Neuronal stem cell (in vitro differentiated cells): ENCODE measurements around the gene KLHDC10.

Source experiments
- DNase-seq: peaks from one replicate; pipeline ENCODE4 v3.0.0-alpha.2; 2013; ENCODE audit warnings: low spot score
- H2AFZ ChIP-seq: one replicate; pipeline ENCODE4 v1.6.1; 2013; ENCODE audit warnings: mild to moderate bottlenecking, low read length, inconsistent platforms
- H2AK5ac ChIP-seq: 2 replicates; pipeline ENCODE4 v1.6.1; 2013; ENCODE audit warnings: low read depth, mild to moderate bottlenecking, inconsistent platforms, low read length, moderate library complexity, mixed read lengths
- H2BK120ac ChIP-seq: 2 replicates; pipeline ENCODE4 v1.6.1; 2013; ENCODE audit warnings: low read depth, mild to moderate bottlenecking, inconsistent platforms, low read length, moderate library complexity, mixed read lengths
- H2BK12ac ChIP-seq: one replicate; pipeline ENCODE4 v1.6.1; 2013; ENCODE audit warnings: low read length, inconsistent platforms
- H2BK15ac ChIP-seq: 2 replicates; pipeline ENCODE4 v1.6.1; 2013; ENCODE audit warnings: mild to moderate bottlenecking, low read length, inconsistent platforms, mixed read lengths
- H2BK5ac ChIP-seq: one replicate; pipeline ENCODE4 v1.6.1; 2013; ENCODE audit warnings: inconsistent platforms, mild to moderate bottlenecking, low read length, moderate library complexity
- H3K14ac ChIP-seq: one replicate; pipeline ENCODE4 v1.6.1; 2013; ENCODE audit warnings: low read length, inconsistent platforms
- H3K18ac ChIP-seq: 2 replicates; pipeline ENCODE4 v1.6.1; 2013; ENCODE audit warnings: low read length, inconsistent platforms
- H3K23ac ChIP-seq: 2 replicates; pipeline ENCODE4 v1.6.1; 2013; ENCODE audit warnings: low read depth, mild to moderate bottlenecking, mixed read lengths, low read length, inconsistent platforms; ENCODE audit not compliant: poor library complexity
- H3K27ac ChIP-seq: replicated peaks from 3 replicates; pipeline ENCODE4 v1.5.1; 2013; ENCODE audit warnings: low read length, inconsistent platforms
- H3K27me3 ChIP-seq, 3 experiments: 2 replicates each; pipeline ENCODE4 v1.6.1; 2013; ENCODE audit warnings: low read length in 3 of 3, mild to moderate bottlenecking in 2 of 3, inconsistent platforms in 1 of 3, low read depth in 1 of 3, mixed read lengths in 1 of 3, moderate library complexity in 1 of 3; ENCODE audit not compliant: control insufficient read depth in 3 of 3, insufficient read depth in 3 of 3
- H3K36me3 ChIP-seq, 2 donors: replicated peaks in 1 of 2; 2 replicates each; pipeline ENCODE4 v1.6.1; 2013; ENCODE audit warnings: low read length in 2 of 2; ENCODE audit not compliant: control insufficient read depth in 2 of 2, insufficient read depth in 2 of 2
- H3K4ac ChIP-seq: 2 replicates; pipeline ENCODE4 v1.6.1; 2013; ENCODE audit warnings: inconsistent platforms, mild to moderate bottlenecking, low read length, moderate library complexity
- H3K4me1 ChIP-seq, 2 donors: 1 replicate in 1 of 2; 2 replicates in 1 of 2; pipeline ENCODE4 v1.6.1; 2013; ENCODE audit warnings: low read length in 2 of 2, low read depth in 1 of 2; ENCODE audit not compliant: control insufficient read depth in 2 of 2, insufficient read depth in 1 of 2
- H3K4me2 ChIP-seq: one replicate; pipeline ENCODE4 v1.6.1; 2013; ENCODE audit warnings: mild to moderate bottlenecking, low read length, inconsistent platforms; ENCODE audit not compliant: insufficient read depth, poor library complexity, severe bottlenecking
- H3K4me3 ChIP-seq, 2 donors: 2 replicates each; pipeline ENCODE4 v1.5.1; 2013; ENCODE audit warnings: low read length in 2 of 2, mild to moderate bottlenecking in 2 of 2, inconsistent platforms in 1 of 2, moderate library complexity in 1 of 2
- H3K79me1 ChIP-seq: one replicate; pipeline ENCODE4 v1.6.1; 2013; ENCODE audit warnings: low read depth, mild to moderate bottlenecking, inconsistent platforms, low read length, moderate library complexity
- H3K9ac ChIP-seq: one replicate; pipeline ENCODE4 v1.6.1; 2013; ENCODE audit warnings: mild to moderate bottlenecking, low read depth, low read length, inconsistent platforms; ENCODE audit not compliant: poor library complexity
- H3K9me3 ChIP-seq, 2 donors: replicated peaks in 1 of 2; 2 replicates each; pipeline versions ENCODE3 to v1.6.1; 2013; ENCODE audit warnings: low read length in 2 of 2, mild to moderate bottlenecking in 2 of 2, inconsistent platforms in 1 of 2, low read depth in 1 of 2, mixed read lengths in 1 of 2, moderate library complexity in 1 of 2; ENCODE audit not compliant: control insufficient read depth in 2 of 2, insufficient read depth in 1 of 2
- H4K8ac ChIP-seq: one replicate; pipeline ENCODE4 v1.6.1; 2013; ENCODE audit warnings: low read depth, mild to moderate bottlenecking, inconsistent platforms, low read length, moderate library complexity
- H4K91ac ChIP-seq: one replicate; pipeline ENCODE4 v1.6.1; 2013; ENCODE audit warnings: low read length, low read depth, mild to moderate bottlenecking, inconsistent platforms; ENCODE audit not compliant: poor library complexity
- WGBS, 2 donors: extraction: QIAGEN DNeasy Blood & Tissue Kit; methylation state at CpG; one replicate each; pipeline ENCODE4 v1.1.7; 2013; ENCODE audit warnings: missing lambda C conversion rate in 2 of 2, mixed read lengths in 1 of 2; ENCODE audit not compliant: insufficient read length in 2 of 2, insufficient replicate concordance in 1 of 2; ENCODE audit errors: extremely low coverage in 2 of 2; 5-methylcytosine and 5-hydroxymethylcytosine counted together

The KLHDC10 gene

DNA sequence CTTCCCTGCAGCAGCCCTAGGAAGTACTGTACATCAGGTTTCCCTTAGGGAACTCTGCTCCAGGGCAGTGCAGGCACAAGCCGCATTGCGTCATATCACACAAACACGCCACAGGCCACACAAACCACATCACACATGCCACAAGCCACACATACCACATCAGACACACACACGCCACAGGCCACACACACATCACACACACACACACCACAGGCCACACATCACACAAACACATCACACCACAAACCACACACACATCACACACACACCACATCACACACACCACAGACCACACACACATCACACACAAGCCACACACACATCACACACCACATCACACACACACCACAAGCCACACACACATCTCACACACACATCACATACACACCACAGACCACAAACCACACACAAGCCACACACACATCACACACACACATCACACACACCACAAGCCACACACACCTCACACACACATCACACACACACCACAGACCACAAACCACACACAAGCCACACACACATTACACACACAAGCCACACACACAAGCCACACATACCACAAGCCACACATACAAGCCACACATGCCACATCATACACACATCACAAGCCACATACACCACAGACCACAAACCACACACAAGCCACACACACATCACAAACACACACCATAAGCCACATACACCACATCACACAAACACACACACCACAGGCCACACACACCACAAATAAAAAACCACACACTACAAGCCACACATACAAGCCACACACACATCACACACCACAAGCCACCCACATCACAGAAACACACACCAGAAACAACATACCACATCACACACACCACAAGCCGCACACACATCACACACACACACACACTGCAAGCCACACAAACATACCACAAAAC, 81.5 kb downstream of the KLHDC10 start:
- H3K4me3 ChIP-seq, result peak overlapping the region in 1 of 2 donors; percentile 27
- peak overlapping the region; percentile 14 for H2BK12ac ChIP-seq
- no peak for DNase-seq
- H2BK15ac ChIP-seq, result no peak overlapping the region
- H3K27me3 ChIP-seq, result no peaks in the 10 kb centered on the region
- H2AFZ ChIP-seq, result no peak overlapping the region
- no peak overlapping the region for H3K14ac ChIP-seq
- no peak overlapping the region for H2BK5ac ChIP-seq
- H3K9ac ChIP-seq, result peak overlapping the region; percentile 67
- H4K91ac ChIP-seq, result peak overlapping the region; percentile 23
- peak overlapping the region; percentile 28 for H3K4ac ChIP-seq
- peaks cover 0 to 2% of the 10 kb centered on the region in 2 donors for H3K36me3 ChIP-seq
- peak overlapping the region; percentile 48 for H3K23ac ChIP-seq
- H3K79me1 ChIP-seq, result no peaks in the 10 kb centered on the region
- H3K9me3 ChIP-seq, result peaks cover 3 to 5% of the 10 kb centered on the region in 2 donors
- no peak overlapping the region for H3K27ac ChIP-seq
- WGBS, 2 donors, result 100% methylated on average over 1 of the region's 5 CpGs; no CpG with 5 or more reads in 1 of the 2 donors
- no peak overlapping the region for H2BK120ac ChIP-seq
- H3K4me2 ChIP-seq, result no peak overlapping the region
- peaks cover 2 to 8% of the 10 kb centered on the region in 2 donors for H3K4me1 ChIP-seq
- no peak overlapping the region for H2AK5ac ChIP-seq
- no peak overlapping the region for H4K8ac ChIP-seq
- H3K18ac ChIP-seq, result no peak overlapping the region

DNA sequence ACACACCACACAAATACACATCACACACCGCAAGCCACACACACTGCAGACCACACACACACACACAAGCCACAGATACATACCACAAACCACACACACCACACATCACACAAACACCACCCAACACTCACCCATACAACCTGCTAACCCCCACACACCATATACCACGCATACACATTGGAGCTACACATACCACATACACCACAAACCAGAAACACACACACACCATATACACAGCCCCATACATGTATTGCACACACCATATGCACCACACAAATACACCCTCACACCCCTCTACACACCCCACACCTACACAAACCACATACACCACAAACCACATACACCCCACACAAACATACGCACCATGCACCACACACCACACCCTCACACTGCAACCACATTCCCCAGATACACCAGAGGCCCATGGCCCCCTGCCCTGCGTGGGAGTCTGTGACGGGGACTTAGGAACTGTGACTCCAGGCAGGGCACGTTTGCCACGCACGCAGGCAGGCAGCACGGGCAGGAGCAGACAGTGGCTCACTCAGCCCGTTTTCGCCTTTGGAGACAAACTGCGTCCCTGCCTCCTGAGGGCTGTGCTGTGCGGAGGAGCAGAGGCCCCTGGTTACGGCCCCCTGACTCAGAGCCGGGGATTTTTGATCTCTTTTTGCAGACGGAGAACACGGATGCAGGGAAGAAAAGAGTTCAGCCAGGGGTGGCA, 82.3 kb downstream of the KLHDC10 start:
- 100% methylated on average over 3 of the region's 17 CpGs; no CpG with 5 or more reads in 1 of the 2 donors for WGBS, 2 donors
- Histone ChIP-seq H3K4me2 (no peak overlapping the region), H3K27ac (no peak overlapping the region), H3K23ac (peak overlapping the region; percentile 16), H3K79me1 (no peaks in the 10 kb centered on the region), H3K14ac (peak overlapping the region; percentile 10), H2AK5ac (peak overlapping the region; percentile 91), H2BK5ac (no peak overlapping the region), H2BK15ac (peak overlapping the region; percentile 47), H3K27me3 (no peaks in the 10 kb centered on the region), H3K4ac (peak overlapping the region; percentile 28), H3K18ac (peak overlapping the region; percentile 90), H4K91ac (no peak overlapping the region), H3K36me3 (peaks cover 4 to 5% of the 10 kb centered on the region in 2 donors), H4K8ac (no peak overlapping the region), H2BK120ac (no peak overlapping the region), H3K9ac (peak overlapping the region; percentile 67), H3K9me3 (peaks cover 5 to 9% of the 10 kb centered on the region in 2 donors), H2AFZ (peak overlapping the region; percentile 72), H3K4me1 (peaks cover 2 to 8% of the 10 kb centered on the region in 2 donors), H3K4me3 (peak overlapping the region in 1 of 2 donors; percentile 27), H2BK12ac (peak overlapping the region; percentile 14)
- DNase-seq, result no peak

DNA sequence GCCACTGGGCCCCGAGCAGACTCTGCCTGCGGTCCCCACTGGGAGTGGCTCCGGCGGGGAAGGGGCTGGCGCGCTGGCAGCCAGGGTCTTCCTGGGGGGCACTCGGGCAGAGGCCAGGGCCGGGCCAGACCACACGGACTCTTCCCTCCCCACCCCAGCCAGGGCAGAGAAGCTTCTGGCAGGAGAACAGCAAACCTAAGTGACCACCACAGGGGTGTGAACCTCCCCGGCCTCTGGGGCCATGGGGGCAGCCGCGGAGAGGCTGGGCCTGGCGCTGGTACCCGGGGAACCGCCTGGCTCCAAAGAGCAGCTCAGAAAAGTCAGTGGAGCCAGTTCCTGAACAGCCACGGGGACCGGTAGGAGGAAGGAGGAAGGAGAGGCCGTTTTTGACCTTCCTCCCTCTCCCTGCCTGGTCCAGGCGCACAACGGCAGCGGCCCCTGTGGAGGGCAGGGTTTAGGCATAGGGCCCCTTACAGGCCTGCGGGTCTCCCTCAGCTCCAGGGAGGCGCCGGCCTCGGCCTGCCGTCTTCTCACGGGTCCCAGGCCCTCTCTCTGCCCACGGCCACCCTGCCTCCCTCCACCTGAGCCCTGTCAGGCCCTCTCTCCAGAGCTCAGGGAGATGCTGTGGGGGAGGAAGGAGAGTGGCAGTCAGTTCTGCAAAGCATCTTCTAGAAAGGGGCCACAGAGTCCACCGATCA, 83.0 kb downstream of the KLHDC10 start:
- Histone ChIP-seq H3K79me1 (no peaks in the 10 kb centered on the region), H3K36me3 (peaks cover 6 to 12% of the 10 kb centered on the region in 2 donors), H2BK5ac (no peak overlapping the region), H3K14ac (peak overlapping the region; percentile 10), H3K9ac (peak overlapping the region; percentile 12), H4K91ac (no peak overlapping the region), H3K4me2 (no peak overlapping the region), H3K27ac (no peak overlapping the region), H2BK120ac (no peak overlapping the region), H3K4me1 (peaks cover 2 to 8% of the 10 kb centered on the region in 2 donors), H3K23ac (peak overlapping the region; percentile 61), H2AFZ (peak overlapping the region; percentile 72), H4K8ac (peak overlapping the region; percentile 72), H2AK5ac (peak overlapping the region; percentile 91), H2BK15ac (peak overlapping the region; percentile 47), H3K4ac (peak overlapping the region; percentile 61), H3K9me3 (peaks cover 5 to 11% of the 10 kb centered on the region in 2 donors), H3K18ac (peak overlapping the region; percentile 90), H2BK12ac (no peak overlapping the region), H3K4me3 (no peak overlapping the region), H3K27me3 (no peaks in the 10 kb centered on the region)
- no CpG with 5 or more reads among the region's 29 CpGs for WGBS, 2 donors
- no peak for DNase-seq
